ENCODE results near the gene TNFSF15. TPM values are rescaled to one million over a fixed set of nuclear protein-coding genes. Genes with fewer than 3 reads are reported as not detected.

The TNFSF15 gene
- total and polyA plus RNA-seq, 2 of the 4 experiments (the other 2 are of a cell fraction) = 0.03 to 0.18 TPM

DNA sequence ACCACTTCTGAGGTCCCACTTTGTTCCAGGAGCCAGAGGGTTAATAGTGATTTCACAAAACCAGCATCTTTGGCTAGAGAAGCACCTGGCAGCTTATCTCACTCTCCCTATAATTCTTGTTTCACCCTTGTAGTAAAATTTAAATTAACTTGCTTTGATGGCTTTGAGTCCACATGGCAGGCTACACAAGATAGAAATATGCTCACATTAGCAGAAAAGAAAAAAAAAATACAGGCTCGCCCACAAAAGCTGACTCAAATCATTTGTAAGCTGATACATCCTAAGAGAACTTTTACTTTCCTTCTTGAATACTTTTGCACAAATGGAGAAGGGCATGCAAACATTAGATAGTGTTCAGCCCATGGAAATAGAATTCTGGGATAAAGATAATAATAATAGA, 36.2 kb downstream of the TNFSF15 start:
- no peak overlapping the region for H4K91ac ChIP-seq (ENCODE audit: insufficient read depth, low read depth, low read length)
- in situ Hi-C loops (cut with MboI; ENCODE audit: low sequenced_read_pairs) (no loop called here), intact Hi-C loops (cut with micrococcal nuclease) (no loop called here), dilution Hi-C loops (cut with HindIII; ENCODE audit: low sequenced_read_pairs, unreplicated experiment) (no loop called here)
- no peak overlapping the region for H2BK5ac ChIP-seq (ENCODE audit: low read depth, low read length, poor library complexity, severe bottlenecking)
- H3K9ac ChIP-seq (ENCODE audit: low read depth, low read length) = no peak overlapping the region
- no peak overlapping the region for H3K4ac ChIP-seq (ENCODE audit: low read depth, low read length)
- H3K4me1 ChIP-seq (ENCODE audit: control insufficient read depth, insufficient read depth, low read length) = peaks cover 2% of the 10 kb centered on the region; the same call in 1 of the 2 replicates
- ChIA-PET CTCF (interaction anchor here (0.6 kb wide), 1 partner anchor 137 kb away, joined by 5 read pairs; no protein-coding TSS in a partner anchor), POLR2A (ENCODE audit: unreplicated experiment) (no interaction called here)
- no peak overlapping the region for H3K23ac ChIP-seq (ENCODE audit: low read depth, low read length)
- H4K5ac ChIP-seq (ENCODE audit: low read depth, low read length) = no peak overlapping the region
- H4K8ac ChIP-seq (ENCODE audit: low read depth in 2 of 2, low read length in 2 of 2) = no peak overlapping the region
- no peak overlapping the region for H2BK120ac ChIP-seq (ENCODE audit: low read depth, low read length)
- no peaks in the 10 kb centered on the region for H3K79me1 ChIP-seq (ENCODE audit: low read depth in 1 of 2, low read length in 2 of 2)
- DNase-seq (peak; percentile 49), ATAC-seq (ENCODE audit: low read depth) (peak; percentile 66)
- H3K9me3 ChIP-seq (ENCODE audit: control insufficient read depth, insufficient read depth, low read length) = no peaks in the 10 kb centered on the region
- peaks cover 34% of the 10 kb centered on the region for H3K27me3 ChIP-seq (ENCODE audit: control insufficient read depth, insufficient read depth, low read length)
- no peak overlapping the region for H3K18ac ChIP-seq (ENCODE audit: low read depth, low read length)
- no peak overlapping the region for H2BK15ac ChIP-seq (ENCODE audit: low read depth, low read length)
- H2BK20ac ChIP-seq (ENCODE audit: low read depth, low read length) = no peak overlapping the region
- H3K4me2 ChIP-seq (ENCODE audit: low read depth, low read length) = no peak overlapping the region; the same call in 1 of the 2 replicates
- H3K27ac ChIP-seq (ENCODE audit: insufficient read depth, low read length) = no peak overlapping the region
- no peaks in the 10 kb centered on the region for H3K36me3 ChIP-seq (ENCODE audit: control insufficient read depth, insufficient read depth, low read length)
- no peak overlapping the region for H2AFZ ChIP-seq (replicated peaks; ENCODE audit: low read length, poor library complexity)
- H3K14ac ChIP-seq (replicated peaks; ENCODE audit: low read depth, low read length) = no peak overlapping the region
- no peak for TF ChIP-seq RCOR1 (IDR thresholded peaks at IDR 0.05; ENCODE audit: insufficient replicate concordance, low read length)
- TF ChIP-seq SMC3 (IDR thresholded peaks at IDR 0.05; ENCODE audit: low read depth, low read length) = no peak
- TF ChIP-seq, protein P1, sequence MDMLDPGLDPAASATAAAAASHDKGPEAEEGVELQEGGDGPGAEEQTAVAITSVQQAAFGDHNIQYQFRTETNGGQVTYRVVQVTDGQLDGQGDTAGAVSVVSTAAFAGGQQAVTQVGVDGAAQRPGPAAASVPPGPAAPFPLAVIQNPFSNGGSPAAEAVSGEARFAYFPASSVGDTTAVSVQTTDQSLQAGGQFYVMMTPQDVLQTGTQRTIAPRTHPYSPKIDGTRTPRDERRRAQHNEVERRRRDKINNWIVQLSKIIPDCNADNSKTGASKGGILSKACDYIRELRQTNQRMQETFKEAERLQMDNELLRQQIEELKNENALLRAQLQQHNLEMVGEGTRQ (IDR thresholded peaks at IDR 0.05; ENCODE audit: low read depth, low read length) = no peak
- no peak for TF ChIP-seq BHLHE40 (IDR thresholded peaks at IDR 0.05; ENCODE audit: low read depth, low read length)
- TF ChIP-seq POLR2A (IDR thresholded peaks at IDR 0.05; ENCODE audit: low read depth, low read length) = no peak
- peak; percentile 56; the same call in 1 of the 2 replicates for TF ChIP-seq MAFK (IDR thresholded peaks at IDR 0.05; ENCODE audit: low read depth, low read length)
- no peak for TF ChIP-seq NFE2L2 (IDR thresholded peaks at IDR 0.05; ENCODE audit: low read depth, low read length)
- TF ChIP-seq MXI1 (IDR thresholded peaks at IDR 0.05; ENCODE audit: borderline replicate concordance, low read depth, low read length) = no peak
- H2AK5ac ChIP-seq (ENCODE audit: low read depth, low read length) = no peak overlapping the region
- no CpG with 5 or more reads among the region's 1 CpG for whole genome bisulfite sequencing, 2 experiments (ENCODE audit: extremely low coverage in 2 of 2, insufficient read length in 1 of 2)
- H2AK9ac ChIP-seq (replicated peaks; ENCODE audit: low read depth, low read length, poor library complexity) = no peak overlapping the region
- no peak overlapping the region for H3K4me3 ChIP-seq (ENCODE audit: insufficient read depth, low read depth, low read length)
- no peaks in the 10 kb centered on the region for H4K20me1 ChIP-seq (ENCODE audit: insufficient read depth, low read length)
- H3K56ac ChIP-seq (ENCODE audit: extremely low read depth, insufficient read depth, low read length) = no peak overlapping the region
- no peaks in the 10 kb centered on the region for H3K9me1 ChIP-seq (ENCODE audit: insufficient read depth, low read length)
- no TSS peak for BruUV-seq (replicated peaks)

Measured in IMR-90 (cell line).